Measurements from ENCODE around the gene BSND.

DNA sequence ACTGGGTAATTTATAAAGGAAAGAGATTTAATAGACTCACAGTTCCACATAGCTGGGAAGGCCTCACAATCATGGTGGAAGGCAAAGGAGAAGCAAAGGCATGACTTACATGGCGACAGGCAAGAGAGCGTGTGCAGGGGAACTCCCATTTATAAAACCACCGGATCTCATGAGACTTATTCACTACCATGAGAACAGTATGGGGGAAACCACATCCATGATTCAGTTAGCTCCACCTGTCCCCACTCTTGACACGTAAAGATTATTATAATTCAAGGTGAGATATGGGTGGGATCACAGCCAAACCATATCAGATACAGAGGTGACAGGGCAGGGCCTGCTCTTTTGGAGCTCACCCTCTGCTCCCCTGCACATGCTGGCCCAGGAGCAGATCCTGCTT is 49.7 kb upstream of the BSND start:
- no peak for TF ChIP-seq CTCF (IDR thresholded peaks at IDR 0.05; ENCODE audit: low read depth, low read length)
- no peak for TF ChIP-seq EZH2phosphoT487 (IDR thresholded peaks at IDR 0.05; ENCODE audit: low read depth)
